GM12874 (cell line): ENCODE results near the gene KCTD15.

ENCODE experiments used
- CTCF ChIP-seq: IDR thresholded peaks from 2 replicates; pipeline ENCODE4 v1.5.1; 2011; ENCODE audit warnings: low read depth, mild to moderate bottlenecking, control low read depth, low read length, moderate library complexity; ENCODE audit not compliant: insufficient read depth

The KCTD15 gene

GRCh38 chr19:33763633-33764371, 32.9 kb upstream of the KCTD15 start:
- no peak for TF ChIP-seq CTCF

- TF ChIP-seq CTCF = no peak
These were observed 30.0 kb upstream of the KCTD15 start for GRCh38 chr19:33766623-33767022.

GRCh38 chr19:33767898-33768413, 28.7 kb upstream of the KCTD15 start:
- TF ChIP-seq CTCF = no peak

- no peak for TF ChIP-seq CTCF
These were observed 27.5 kb upstream of the KCTD15 start for GRCh38 chr19:33769208-33769607.

GRCh38 chr19:33770107-33770506, 26.6 kb upstream of the KCTD15 start:
- no peak for TF ChIP-seq CTCF

GRCh38 chr19:33771384-33772101, 25.1 kb upstream of the KCTD15 start:
- peak; percentile 77 for TF ChIP-seq CTCF

GRCh38 chr19:33772102-33772857, 24.4 kb upstream of the KCTD15 start:
- TF ChIP-seq CTCF = no peak
